Endothelial cell (in vitro differentiated cells): ENCODE results near the gene ASB13. TPM values are rescaled to one million over a fixed set of nuclear protein-coding genes. Genes with fewer than 3 reads are reported as not detected.

Experiments used
- DNase-seq: peaks from one replicate; pipeline ENCODE4 v3.0.0; 2021; ENCODE audit warnings: low spot score
- H3K27ac Mint-ChIP-seq: one replicate; pipeline ENCODE4 v1.8.0; 2021; ENCODE audit warnings: mixed read lengths, inconsistent platforms; ENCODE audit not compliant: unreplicated experiment
- H3K27me3 Mint-ChIP-seq: one replicate; pipeline ENCODE4 v1.8.0; 2021; ENCODE audit warnings: mild to moderate bottlenecking, moderate library complexity, mixed read lengths, inconsistent platforms; ENCODE audit not compliant: unreplicated experiment
- H3K36me3 Mint-ChIP-seq: one replicate; pipeline ENCODE4 v1.8.0; 2021; ENCODE audit warnings: mild to moderate bottlenecking, low read depth, mixed read lengths, inconsistent platforms; ENCODE audit not compliant: unreplicated experiment
- H3K4me1 Mint-ChIP-seq: one replicate; pipeline ENCODE4 v1.8.0; 2021; ENCODE audit warnings: mild to moderate bottlenecking, mixed read lengths, inconsistent platforms; ENCODE audit not compliant: unreplicated experiment
- H3K4me3 Mint-ChIP-seq: one replicate; pipeline ENCODE4 v1.8.0; 2021; ENCODE audit warnings: mild to moderate bottlenecking, mixed read lengths, inconsistent platforms; ENCODE audit not compliant: unreplicated experiment
- H3K9me3 Mint-ChIP-seq: one replicate; pipeline ENCODE4 v1.8.0; 2021; ENCODE audit warnings: mixed read lengths, inconsistent platforms; ENCODE audit not compliant: unreplicated experiment
- total RNA-seq: library from RNA; stranded (reverse); fragmentation: NEBNext Ultra II Directional; extraction: Animal tissue kit (Norgen Biotek cat#: 25700); gene quantifications from one replicate; pipeline ENCODE4 v1.2.1, GENCODE V29; 2021; ENCODE audit not compliant: unreplicated experiment
- TF ChIP-seq, protein P1 (sequence below): fragments of 200-600 bp; sonication (generic); IDR thresholded peaks from one replicate; pipeline ENCODE4 v1.5.0; 2021; ENCODE audit warnings: antibody characterized with exemption; ENCODE audit not compliant: unreplicated experiment

Gene ASB13
- total RNA-seq, 1 donor from 2014 or later: 22.5 TPM

DNA sequence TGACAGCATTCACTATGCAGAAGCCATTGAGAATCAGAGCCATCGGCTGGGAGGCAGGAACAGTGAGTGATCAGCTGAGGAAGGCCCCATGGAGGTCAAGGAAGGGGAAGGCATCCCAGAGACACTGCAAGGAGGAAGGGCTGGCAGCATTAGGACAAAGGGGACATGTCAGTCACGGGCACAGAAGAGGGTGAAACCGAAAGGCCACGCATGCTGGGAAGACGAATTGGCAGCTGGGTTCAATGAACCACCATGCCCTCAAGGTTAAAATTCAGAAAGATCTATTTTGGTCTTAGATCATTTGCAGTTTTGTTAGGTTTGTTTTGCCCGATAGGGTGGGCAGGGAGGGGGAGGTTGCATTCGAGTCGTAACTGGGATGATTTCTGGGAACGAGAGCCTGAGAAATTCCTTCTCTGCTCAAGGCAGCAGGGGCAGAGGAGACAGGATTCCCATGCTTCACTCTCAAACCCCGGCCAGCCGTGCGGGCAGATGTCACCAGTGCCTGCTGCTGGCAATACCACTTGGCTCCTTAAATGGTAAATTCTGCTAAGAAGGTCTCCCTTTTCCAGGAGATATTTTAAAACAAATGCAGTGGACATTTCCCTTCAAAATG lies 57.7 kb downstream of the ASB13 start:
- Mint-ChIP-seq H3K27ac (no peak overlapping the region), H3K27me3 (peaks cover 6% of the 10 kb centered on the region), H3K4me3 (no peak overlapping the region), H3K4me1 (peaks cover 20% of the 10 kb centered on the region), H3K9me3 (no peaks in the 10 kb centered on the region), H3K36me3 (no peaks in the 10 kb centered on the region)
- TF ChIP-seq, protein P1, sequence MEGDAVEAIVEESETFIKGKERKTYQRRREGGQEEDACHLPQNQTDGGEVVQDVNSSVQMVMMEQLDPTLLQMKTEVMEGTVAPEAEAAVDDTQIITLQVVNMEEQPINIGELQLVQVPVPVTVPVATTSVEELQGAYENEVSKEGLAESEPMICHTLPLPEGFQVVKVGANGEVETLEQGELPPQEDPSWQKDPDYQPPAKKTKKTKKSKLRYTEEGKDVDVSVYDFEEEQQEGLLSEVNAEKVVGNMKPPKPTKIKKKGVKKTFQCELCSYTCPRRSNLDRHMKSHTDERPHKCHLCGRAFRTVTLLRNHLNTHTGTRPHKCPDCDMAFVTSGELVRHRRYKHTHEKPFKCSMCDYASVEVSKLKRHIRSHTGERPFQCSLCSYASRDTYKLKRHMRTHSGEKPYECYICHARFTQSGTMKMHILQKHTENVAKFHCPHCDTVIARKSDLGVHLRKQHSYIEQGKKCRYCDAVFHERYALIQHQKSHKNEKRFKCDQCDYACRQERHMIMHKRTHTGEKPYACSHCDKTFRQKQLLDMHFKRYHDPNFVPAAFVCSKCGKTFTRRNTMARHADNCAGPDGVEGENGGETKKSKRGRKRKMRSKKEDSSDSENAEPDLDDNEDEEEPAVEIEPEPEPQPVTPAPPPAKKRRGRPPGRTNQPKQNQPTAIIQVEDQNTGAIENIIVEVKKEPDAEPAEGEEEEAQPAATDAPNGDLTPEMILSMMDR: no peak
- DNase-seq: no peak

DNA sequence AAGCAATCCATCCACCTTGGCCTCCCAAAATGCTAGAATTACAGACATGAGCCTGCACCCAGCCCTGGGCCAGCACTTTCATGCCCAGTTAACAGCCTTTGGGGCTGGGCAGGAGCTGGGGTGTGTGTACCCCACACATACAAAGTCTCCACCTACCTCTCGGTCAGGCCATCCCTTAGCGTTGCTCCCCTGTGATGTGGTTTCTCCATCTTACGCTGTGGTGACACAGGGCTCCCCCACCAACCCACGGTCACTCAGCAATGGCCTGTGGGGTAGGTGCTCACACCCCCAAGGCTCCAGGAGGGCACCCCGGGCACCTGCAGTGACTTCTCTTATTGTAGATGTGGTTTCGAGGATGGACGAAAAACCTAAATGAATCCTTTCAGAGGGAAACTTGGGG lies 58.8 kb downstream of the ASB13 start:
- Mint-ChIP-seq H3K27ac (no peak overlapping the region), H3K9me3 (no peaks in the 10 kb centered on the region), H3K36me3 (no peaks in the 10 kb centered on the region)

DNA sequence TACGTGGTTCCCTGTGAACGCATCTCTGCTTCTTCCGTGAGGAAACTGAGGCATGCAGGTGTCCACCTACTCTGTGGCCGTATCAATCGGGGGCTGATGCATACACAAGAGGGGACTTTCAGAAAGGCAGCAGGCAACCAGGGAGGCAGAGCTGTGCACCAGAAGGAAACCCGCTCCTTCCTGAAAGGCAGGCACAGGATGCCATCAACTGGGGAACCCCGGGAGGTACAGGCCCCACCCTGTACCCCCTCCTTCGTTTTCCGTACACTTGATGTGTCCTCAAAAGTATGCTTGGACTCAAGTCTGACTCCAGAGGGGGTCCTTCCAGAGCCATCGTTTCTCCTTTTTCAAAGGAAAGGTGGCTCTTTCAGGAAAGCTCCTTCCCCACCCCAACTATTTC lies 59.5 kb downstream of the ASB13 start:
- Mint-ChIP-seq H3K27ac (no peak overlapping the region), H3K36me3 (no peaks in the 10 kb centered on the region), H3K27me3 (peaks cover 12% of the 10 kb centered on the region), H3K9me3 (no peaks in the 10 kb centered on the region), H3K4me1 (peaks cover 26% of the 10 kb centered on the region), H3K4me3 (no peak overlapping the region)
- TF ChIP-seq, protein P1: no peak
- no peak for DNase-seq

More for the DNA sequence above, 58.8 kb downstream of the ASB13 start:
- peaks cover 25% of the 10 kb centered on the region for H3K4me1 Mint-ChIP-seq
- no peak for DNase-seq
- TF ChIP-seq, protein P1: no peak
- H3K27me3 Mint-ChIP-seq: peaks cover 12% of the 10 kb centered on the region
- H3K4me3 Mint-ChIP-seq: no peak overlapping the region

DNA sequence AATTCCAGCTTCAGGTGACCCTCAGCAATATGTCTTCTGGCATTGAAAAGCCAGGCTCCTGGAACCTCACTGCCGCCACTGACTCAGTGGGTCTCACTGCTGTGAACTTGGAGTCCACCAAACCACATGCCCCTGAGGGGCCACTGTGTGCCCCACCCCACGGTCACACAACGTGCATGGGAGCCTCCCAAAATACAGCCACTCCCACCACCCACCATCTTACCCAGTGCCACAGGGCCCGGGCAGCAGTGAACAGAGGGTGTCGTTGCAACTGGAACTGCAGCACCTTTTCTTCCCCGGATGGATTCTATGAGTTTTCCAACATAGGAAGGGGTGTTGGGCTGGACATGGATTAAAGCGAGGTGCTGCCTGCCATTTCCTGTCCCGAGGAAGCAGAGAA lies 60.1 kb downstream of the ASB13 start:
- Mint-ChIP-seq H3K36me3 (no peaks in the 10 kb centered on the region), H3K4me3 (no peak overlapping the region), H3K27ac (no peak overlapping the region), H3K4me1 (peaks cover 31% of the 10 kb centered on the region), H3K27me3 (peaks cover 12% of the 10 kb centered on the region), H3K9me3 (no peaks in the 10 kb centered on the region)
- TF ChIP-seq, protein P1: no peak
- DNase-seq: no peak

DNA sequence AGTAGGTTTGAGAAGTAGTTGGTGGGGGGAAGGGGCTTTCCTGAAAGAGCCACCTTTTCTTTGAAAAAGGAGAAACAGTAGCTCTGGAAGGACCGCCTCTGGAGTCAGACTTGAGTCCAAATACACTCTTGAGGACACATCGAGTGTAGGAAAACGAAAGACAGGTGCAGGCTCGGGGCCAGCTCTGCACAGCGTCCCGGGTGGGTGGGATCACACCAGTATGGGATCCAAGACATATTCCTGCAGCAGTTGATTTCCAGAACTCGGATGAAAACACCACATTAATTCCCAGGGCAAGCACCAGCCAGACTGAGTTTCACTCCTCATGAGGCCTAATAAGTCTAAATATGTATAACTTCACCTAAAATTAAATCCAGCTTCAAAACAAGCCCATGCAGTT lies 61.4 kb downstream of the ASB13 start:
- H3K9me3 Mint-ChIP-seq: no peaks in the 10 kb centered on the region
- TF ChIP-seq, protein P1: no peak
- DNase-seq: no peak
- H3K4me1 Mint-ChIP-seq: peaks cover 36% of the 10 kb centered on the region
- peaks cover 12% of the 10 kb centered on the region for H3K27me3 Mint-ChIP-seq
- H3K27ac Mint-ChIP-seq: no peak overlapping the region
- no peaks in the 10 kb centered on the region for H3K36me3 Mint-ChIP-seq
- H3K4me3 Mint-ChIP-seq: no peak overlapping the region
